Chondrocyte (in vitro differentiated cells): ENCODE measurements around the gene ZBTB40. TPM values are rescaled to one million over a fixed set of nuclear protein-coding genes. Genes with fewer than 3 reads are reported as not detected.

Experiments
- DNase-seq: peaks from one replicate; pipeline ENCODE4 v3.0.0; 2021; ENCODE audit warnings: mixed read lengths, low spot score
- H3K27ac Mint-ChIP-seq: one replicate; pipeline ENCODE4 v1.8.0; 2021; ENCODE audit warnings: mild to moderate bottlenecking, moderate library complexity, mixed read lengths; ENCODE audit not compliant: unreplicated experiment
- H3K27me3 Mint-ChIP-seq: 2 replicates; pipeline ENCODE4 v1.8.0; 2021; ENCODE audit warnings: low read depth, mixed read lengths
- H3K36me3 Mint-ChIP-seq: 2 replicates; pipeline ENCODE4 v1.8.0; 2021; ENCODE audit warnings: low read depth, mixed read lengths
- H3K4me1 Mint-ChIP-seq: 2 replicates; pipeline ENCODE4 v1.8.0; 2021; ENCODE audit warnings: low read depth, mild to moderate bottlenecking, mixed read lengths
- H3K4me3 Mint-ChIP-seq: one replicate; pipeline ENCODE4 v1.8.0; 2021; ENCODE audit warnings: mild to moderate bottlenecking, moderate library complexity, mixed read lengths; ENCODE audit not compliant: unreplicated experiment
- H3K9me3 Mint-ChIP-seq: 2 replicates; pipeline ENCODE4 v1.8.0; 2021; ENCODE audit warnings: low read depth, mixed read lengths
- CTCF ChIP-seq: fragments of 200-600 bp; sonication (generic); IDR thresholded peaks from 2 replicates; pipeline ENCODE4 v1.5.0; 2021; ENCODE audit warnings: antibody characterized with exemption, mild to moderate bottlenecking, moderate library complexity
- total RNA-seq: library from RNA; stranded (reverse); gene quantifications from 3 replicates; pipeline ENCODE4 v1.2.1, GENCODE V29; 2021

ZBTB40 gene
- total RNA-seq, 1 donor from 2014 or later, result 16.3 TPM

- no peaks in the 10 kb centered on the region for H3K36me3 Mint-ChIP-seq
- DNase-seq, result no peak
- peaks cover 33% of the 10 kb centered on the region for H3K4me1 Mint-ChIP-seq
- no peaks in the 10 kb centered on the region for H3K9me3 Mint-ChIP-seq
- no peaks in the 10 kb centered on the region for H3K27me3 Mint-ChIP-seq
- H3K4me3 Mint-ChIP-seq, result no peak overlapping the region
- no peak for TF ChIP-seq CTCF
- H3K27ac Mint-ChIP-seq, result no peak overlapping the region
Measured at GRCh38 chr1:22457836-22458235, 6.2 kb downstream of the ZBTB40 start.

GRCh38 chr1:22461100-22461499 lies 9.4 kb downstream of the ZBTB40 start:
- H3K27me3 Mint-ChIP-seq, result no peaks in the 10 kb centered on the region
- no peak for TF ChIP-seq CTCF
- H3K9me3 Mint-ChIP-seq, result no peaks in the 10 kb centered on the region
- H3K27ac Mint-ChIP-seq, result no peak overlapping the region
- no peak for DNase-seq
- H3K36me3 Mint-ChIP-seq, result no peaks in the 10 kb centered on the region
- H3K4me3 Mint-ChIP-seq, result no peak overlapping the region
- peaks cover 13% of the 10 kb centered on the region for H3K4me1 Mint-ChIP-seq

- peaks cover 13% of the 10 kb centered on the region for H3K4me1 Mint-ChIP-seq
- H3K9me3 Mint-ChIP-seq, result no peaks in the 10 kb centered on the region
- no peaks in the 10 kb centered on the region for H3K27me3 Mint-ChIP-seq
- H3K27ac Mint-ChIP-seq, result no peak overlapping the region
- no peak for DNase-seq
- H3K4me3 Mint-ChIP-seq, result no peak overlapping the region
- no peak for TF ChIP-seq CTCF
- H3K36me3 Mint-ChIP-seq, result no peaks in the 10 kb centered on the region
Measured at GRCh38 chr1:22461678-22462527, 10.3 kb downstream of the ZBTB40 start.

- H3K27me3 Mint-ChIP-seq, result no peaks in the 10 kb centered on the region
- DNase-seq, result no peak
- no peak for TF ChIP-seq CTCF
Measured at GRCh38 chr1:22462928-22463327, 11.3 kb downstream of the ZBTB40 start.

GRCh38 chr1:22465015-22465565 lies 13.4 kb downstream of the ZBTB40 start:
- no peaks in the 10 kb centered on the region for H3K27me3 Mint-ChIP-seq
- TF ChIP-seq CTCF, result no peak

More at GRCh38 chr1:22462928-22463327, 11.3 kb downstream of the ZBTB40 start:
- H3K4me3 Mint-ChIP-seq, result no peak overlapping the region
- no peaks in the 10 kb centered on the region for H3K9me3 Mint-ChIP-seq
- H3K27ac Mint-ChIP-seq, result no peak overlapping the region
- no peaks in the 10 kb centered on the region for H3K36me3 Mint-ChIP-seq
- H3K4me1 Mint-ChIP-seq, result peaks cover 6% of the 10 kb centered on the region

More at GRCh38 chr1:22465015-22465565, 13.4 kb downstream of the ZBTB40 start:
- Mint-ChIP-seq H3K4me3 (no peak overlapping the region), H3K27ac (no peak overlapping the region), H3K36me3 (peaks cover 1% of the 10 kb centered on the region), H3K4me1 (peaks cover 7% of the 10 kb centered on the region), H3K9me3 (no peaks in the 10 kb centered on the region)
- DNase-seq, result no peak
